Vagina (tissue), 2 donors: Measurements from ENCODE around the gene MGME1.

Experiments
- CTCF ChIP-seq, 3 experiments: fragments of 450-650 bp in 2 of 3; fragments of 200-600 bp in 1 of 3; sonication (generic) in 1 of 3; IDR thresholded peaks; one replicate each; pipeline ENCODE4 v1.5.1; 2017 to 2019; ENCODE audit warnings: antibody characterized with exemption in 3 of 3, mild to moderate bottlenecking in 2 of 3, moderate library complexity in 2 of 3
- POLR2A ChIP-seq, 2 donors: fragments of 450-650 bp; IDR thresholded peaks; one replicate each; pipeline ENCODE4 v1.6.1; 2017; ENCODE audit warnings: antibody characterized with exemption in 2 of 2, mild to moderate bottlenecking in 2 of 2, moderate library complexity in 2 of 2

GRCh38 chr20:17948442-17948841, 20.4 kb upstream of the MGME1 start:
- TF ChIP-seq CTCF (IDR thresholded peaks at IDR 0.05) (no peak), POLR2A (IDR thresholded peaks at IDR 0.05) (no peak)
